Neural progenitor cell (in vitro differentiated cells): Measurements from ENCODE around the gene BCL7B.

Source experiments
- CTCF ChIP-seq: fragments of 200-600 bp; sonication (generic); IDR thresholded peaks from 2 replicates; pipeline ENCODE4 v1.5.1; 2017; ENCODE audit warnings: antibody characterized with exemption, mild to moderate bottlenecking
- EZH2 ChIP-seq: fragments of 200-600 bp; sonication (generic); IDR thresholded peaks from 2 replicates; pipeline ENCODE4 v1.6.1; 2017; ENCODE audit warnings: antibody characterized with exemption, mild to moderate bottlenecking, moderate library complexity
- EZH2phosphoT487 ChIP-seq: fragments of 200-600 bp; sonication (generic); IDR thresholded peaks from 2 replicates; pipeline ENCODE4 v1.6.1; 2017; ENCODE audit warnings: antibody characterized with exemption

- TF ChIP-seq CTCF (no peak), EZH2 (no peak), EZH2phosphoT487 (no peak)
Measured at GRCh38 chr7:73555411-73555982, 2.0 kb downstream of the BCL7B start.
